Stimulated activated naive CD4-positive, alpha-beta T cell treated with Interleukin-2 at 50 U/mL for 16 hours (primary cell): Measurements from ENCODE around the gene NR6A1.
"Not testable (repeated sequence)": the region's sequence is repeated elsewhere in the genome, so short reads cannot be mapped to it uniquely, and the experiment has no call there.

Experiments
- DNase-seq: peaks from one replicate; lab custom pipeline; 2025; lab: John Stamatoyannopoulos, UW

Gene NR6A1

DNA sequence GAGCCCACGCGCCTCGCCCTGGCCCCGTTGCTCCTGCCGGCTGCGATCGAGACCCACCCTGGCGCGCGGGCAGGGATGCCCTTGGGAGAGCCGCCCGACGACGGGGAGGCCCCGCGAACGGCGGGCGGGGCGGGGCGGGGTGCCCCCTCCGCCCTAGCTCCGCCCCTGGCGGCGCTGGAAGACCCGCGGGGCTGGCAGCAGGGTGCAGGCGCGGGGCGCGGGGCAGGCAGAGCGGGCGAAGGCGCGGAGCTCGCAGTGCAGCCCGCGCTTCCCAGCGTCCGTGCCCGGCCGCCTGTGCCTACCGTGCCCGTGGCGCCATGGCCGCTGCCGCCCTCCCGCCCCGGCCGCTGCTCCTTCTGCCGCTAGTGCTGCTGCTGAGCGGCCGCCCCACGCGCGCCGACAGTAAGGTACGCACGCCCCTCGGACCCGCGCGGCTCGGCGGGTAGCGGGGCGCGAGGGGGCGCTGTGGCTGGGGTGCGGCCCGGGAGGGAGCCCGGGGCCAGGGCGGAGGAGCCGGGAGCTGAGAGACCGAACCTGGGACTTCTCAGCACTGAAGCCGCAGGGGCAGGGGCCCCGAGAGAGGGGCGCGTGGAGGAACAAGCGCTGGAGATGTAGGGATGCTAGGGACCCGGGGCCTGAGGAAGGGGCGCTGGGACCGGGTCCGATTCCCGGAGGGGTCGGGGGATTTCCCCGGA is 6.0 kb upstream of the NR6A1 start, which contains the start of gene OLFML2A:
TSS of gene OLFML2A (plus strand) at position 180 of the 695 bp plus-strand sequence. CDS start at position 318, 138 bp downstream.
- DNase-seq = no peak

DNA sequence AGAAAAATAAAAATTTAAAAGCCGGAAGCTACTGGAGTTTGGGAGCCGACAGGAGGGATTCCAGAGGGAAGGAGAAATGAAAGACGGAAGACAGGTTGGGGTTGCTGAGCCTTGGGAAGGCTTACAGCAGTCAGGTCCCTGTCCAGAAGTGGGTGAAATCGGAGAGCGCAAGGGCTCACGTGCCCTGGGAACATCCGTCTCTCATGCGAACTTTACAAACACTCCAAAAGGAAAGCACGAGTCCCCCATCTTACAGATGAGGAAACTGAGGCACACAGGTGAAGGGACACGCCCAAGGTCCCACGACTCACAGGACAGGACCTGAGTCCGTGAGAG is 5.5 kb upstream of the NR6A1 start:
- DNase-seq = no peak

DNA sequence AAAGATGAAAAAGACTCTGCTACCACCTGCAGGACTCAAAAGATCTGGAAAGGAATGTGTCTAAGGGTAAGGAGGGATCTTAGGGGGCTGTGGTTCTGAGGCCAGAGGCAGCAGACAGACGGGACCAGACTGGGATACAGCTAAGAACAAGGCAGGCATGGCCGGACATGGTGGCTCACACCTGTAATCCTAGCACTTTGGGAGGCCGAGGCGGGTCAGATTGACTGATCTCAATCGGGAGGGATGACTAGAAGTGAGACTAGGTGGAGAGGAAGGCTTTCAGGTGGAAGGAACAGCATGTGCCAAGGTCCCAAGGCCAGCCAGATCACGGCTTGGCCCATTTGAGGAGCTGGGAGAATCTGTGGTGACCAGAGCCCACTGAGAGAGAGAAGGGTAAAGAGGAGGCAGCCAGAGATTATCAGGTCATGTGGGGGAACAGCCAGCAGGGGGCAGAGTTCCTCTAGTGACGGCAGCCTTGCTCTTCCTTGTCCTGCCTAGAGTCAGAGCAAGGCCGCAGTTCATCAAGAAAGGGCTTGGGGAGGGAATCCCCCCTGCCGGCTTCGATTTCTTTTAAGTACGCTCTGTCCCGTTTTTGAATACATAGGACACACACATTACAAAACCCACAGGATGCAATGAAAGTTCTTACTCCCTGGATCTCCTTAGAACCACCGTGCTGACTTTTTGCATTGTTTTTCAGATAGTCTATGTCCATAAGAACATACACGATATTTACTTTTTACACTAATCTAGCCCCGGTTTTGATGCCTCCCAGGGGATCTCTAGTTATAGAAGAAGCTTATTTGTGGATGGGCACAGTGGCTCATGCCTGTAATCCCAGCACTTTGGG is 3.2 kb upstream of the NR6A1 start:
- peak; percentile 78 for DNase-seq

DNA sequence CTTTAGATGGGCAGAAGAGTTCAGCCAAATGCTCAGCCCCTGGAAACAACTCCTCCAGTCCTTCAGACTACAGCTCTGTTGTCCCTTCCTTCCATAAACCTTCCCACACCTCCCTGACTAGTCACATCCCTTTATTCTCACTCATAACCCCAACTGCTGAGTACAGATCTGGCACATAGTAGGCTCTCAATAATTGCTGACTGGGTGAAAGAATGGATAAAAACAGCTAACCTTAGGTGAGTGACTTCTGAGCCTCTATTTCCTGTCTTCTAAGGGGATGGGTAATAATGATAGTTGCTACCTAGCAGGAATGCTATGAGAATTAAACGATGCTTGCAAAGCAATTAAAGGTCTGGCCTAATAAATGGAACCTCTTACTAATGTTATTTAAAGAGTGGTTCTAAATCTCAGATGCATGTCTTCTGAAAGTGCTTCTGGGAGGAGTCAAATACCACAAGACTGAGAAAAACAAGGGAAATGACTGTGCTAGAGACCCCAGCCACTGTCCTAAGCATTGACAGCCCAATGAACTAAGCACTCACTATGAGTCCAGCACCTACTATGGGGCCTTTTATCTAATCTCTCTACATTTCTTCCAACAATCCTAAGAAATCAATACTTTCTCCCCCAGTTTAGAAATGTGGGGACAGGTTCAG is 2.5 kb upstream of the NR6A1 start:
- DNase-seq = no peak

DNA sequence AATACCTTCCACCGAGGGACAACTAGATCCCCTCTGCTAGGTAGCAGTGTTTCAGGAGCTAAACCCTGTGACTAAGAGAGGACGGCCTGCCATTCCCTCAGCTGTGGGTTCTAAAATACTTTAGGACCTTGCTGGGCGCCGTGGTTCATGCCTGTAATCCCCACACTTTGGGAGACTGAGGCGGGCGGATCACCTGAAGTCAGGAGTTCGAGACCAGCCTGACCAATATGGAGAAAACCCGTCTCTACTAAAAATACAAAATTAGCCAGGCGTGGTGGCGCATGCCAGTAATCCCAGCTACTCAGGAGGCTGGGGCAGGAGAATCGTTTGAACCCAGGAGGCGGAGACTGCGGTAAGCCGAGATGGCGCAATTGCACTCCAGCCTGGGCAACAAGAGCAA is 1.8 kb upstream of the NR6A1 start:
- DNase-seq = not testable (repeated sequence)

DNA sequence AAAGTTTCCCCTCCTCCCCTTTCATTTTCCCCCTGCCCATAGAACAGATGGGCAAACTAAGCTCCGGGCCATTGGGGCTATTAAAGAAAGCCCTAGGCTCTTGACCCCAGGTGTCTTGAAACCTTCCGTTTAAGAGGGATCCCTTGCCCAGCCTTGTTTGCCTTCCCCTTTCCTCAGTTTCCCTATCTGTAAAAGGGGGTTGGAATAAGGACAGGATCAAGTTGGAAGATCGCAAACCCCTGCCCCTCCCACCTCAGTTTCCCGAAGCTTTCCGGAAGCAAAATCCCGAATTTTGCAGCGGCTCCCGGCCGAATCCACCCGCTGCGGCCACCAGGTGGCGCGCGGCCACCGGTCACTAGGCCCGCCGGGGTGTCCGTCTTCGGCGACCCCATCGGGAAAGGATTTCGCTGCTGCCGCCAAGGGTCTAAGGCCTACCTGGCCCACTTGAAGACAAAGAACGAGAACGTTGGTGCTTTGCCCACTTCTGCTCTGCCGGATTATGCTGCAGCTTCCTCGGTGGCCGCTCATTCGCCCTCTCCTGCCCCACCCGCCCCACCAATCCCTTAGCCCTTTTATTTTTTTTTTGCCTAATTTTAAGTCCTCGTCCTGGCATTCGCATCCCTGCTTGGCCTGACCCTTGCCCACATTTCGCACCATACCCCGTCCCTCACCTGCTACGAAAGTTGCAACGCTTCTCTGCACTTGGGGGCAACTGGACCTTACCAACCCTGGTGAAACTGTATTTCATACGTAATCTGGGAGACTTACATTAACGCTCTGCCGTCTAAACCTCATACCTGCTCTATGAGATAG is 962 bp upstream of the NR6A1 start:
- no peak for DNase-seq

GRCh38 chr9:124770359-124771020 is 621 bp downstream of the NR6A1 start:
- DNase-seq = no peak

- no peak for DNase-seq
These were observed 1.4 kb downstream of the NR6A1 start for GRCh38 chr9:124769549-124770358.

DNA sequence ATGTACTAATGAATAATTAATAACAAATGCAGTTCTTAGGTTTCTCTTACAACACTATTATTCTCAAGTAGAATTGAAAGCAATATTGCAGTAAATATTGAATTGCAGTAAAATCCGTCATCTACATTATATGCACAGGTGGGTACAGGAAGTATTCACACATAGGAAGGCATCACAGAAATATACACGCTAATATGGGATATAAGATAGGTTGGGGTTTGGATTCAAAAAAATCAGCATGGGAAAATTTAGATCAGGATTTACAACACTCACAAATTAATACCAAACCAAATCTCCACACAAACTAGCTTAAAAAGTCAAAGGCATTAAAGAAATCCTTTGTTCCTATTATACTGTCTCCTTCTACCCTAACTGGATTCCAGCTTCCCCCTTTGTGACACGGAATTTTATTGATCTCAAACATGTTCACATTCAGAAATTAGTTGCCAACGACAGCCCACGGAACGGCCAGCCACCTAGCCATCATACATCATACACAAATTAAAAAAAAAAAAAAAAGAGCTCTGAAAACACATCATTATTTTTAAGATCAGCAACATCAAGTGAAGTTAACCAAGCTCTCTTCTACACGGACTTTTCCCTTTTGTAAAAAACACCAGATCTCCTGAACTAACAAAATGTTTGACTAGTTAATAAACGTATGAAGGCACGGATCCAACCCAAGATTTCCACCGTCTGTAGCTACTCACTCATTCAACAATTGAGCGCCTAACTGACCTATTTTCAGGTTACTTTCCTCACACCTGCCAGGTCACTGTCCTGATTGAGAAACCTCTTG is 2.2 kb downstream of the NR6A1 start:
- DNase-seq = no peak

GRCh38 chr9:124768334-124768733 is 2.8 kb downstream of the NR6A1 start:
- no peak for DNase-seq

DNA sequence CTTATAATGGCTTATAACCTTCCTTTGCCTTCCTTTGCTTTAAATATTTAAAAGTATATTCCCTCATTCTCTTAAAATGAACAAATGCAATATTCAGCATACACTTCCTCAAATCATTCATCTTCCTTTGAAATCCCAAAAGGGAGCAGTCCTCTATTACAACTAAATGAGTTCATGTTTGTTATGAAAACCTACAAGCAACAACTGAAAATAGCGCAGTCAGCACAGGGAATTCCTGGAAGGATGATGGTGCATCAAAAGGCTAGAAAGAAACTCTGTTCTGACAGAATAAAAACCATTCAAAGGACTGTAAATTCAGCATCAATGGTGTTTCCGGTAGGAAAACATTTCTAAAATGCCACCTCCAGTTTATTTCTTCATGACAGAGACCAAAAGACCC is 3.3 kb downstream of the NR6A1 start:
- no peak for DNase-seq

GRCh38 chr9:124766815-124767554 is 4.1 kb downstream of the NR6A1 start:
- DNase-seq = no peak

- no peak for DNase-seq
These were observed 4.8 kb downstream of the NR6A1 start for GRCh38 chr9:124766326-124766725.

DNA sequence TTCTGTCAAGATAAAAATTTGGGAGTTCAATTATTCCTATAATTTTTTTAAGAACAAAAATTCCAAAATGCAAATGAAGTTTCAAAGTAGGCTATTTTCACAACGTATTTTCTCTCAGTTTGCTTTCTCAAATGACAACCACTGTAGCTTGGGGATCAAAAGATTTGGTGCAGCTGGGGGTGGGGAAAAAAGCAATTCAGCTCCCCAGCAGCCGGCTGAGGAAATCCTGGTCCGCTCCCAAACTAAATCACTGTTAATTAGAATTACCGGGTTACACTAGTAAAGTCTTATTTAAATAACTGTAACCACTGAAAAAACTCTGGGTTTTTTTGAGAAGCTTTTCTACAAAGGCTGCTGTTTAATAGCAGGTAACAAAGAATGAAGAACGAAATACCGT is 5.7 kb downstream of the NR6A1 start:
- DNase-seq = no peak

DNA sequence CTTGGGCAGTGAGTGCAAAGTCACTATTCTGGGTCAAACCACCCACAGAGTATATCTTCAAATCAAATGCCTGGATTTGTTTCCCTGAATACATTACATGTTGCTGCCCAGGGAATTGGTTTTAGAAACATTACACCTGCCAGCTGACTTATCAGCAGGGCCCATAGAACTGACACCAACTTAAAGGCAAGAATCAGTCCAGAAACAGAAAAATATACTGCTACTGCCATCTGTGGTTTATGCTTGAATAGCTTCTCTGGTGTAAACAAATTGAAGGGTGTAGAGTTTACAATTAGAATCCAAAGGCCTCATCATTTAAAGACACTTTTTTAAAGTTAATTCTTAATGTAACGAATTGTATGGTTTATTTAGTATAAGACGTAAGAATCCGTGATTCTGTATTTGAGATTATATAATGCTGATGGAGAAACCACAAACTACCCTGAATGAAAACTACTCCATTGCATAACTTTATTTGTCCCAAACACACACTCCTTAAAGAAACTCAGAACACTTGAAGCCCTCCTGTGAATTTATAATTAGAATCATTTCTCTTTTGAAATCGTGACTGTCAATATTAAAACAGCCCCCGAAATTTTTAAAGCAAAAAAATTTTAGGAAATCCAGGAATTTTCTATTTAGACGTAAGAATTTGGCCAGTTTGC is 6.2 kb downstream of the NR6A1 start:
- DNase-seq = no peak

DNA sequence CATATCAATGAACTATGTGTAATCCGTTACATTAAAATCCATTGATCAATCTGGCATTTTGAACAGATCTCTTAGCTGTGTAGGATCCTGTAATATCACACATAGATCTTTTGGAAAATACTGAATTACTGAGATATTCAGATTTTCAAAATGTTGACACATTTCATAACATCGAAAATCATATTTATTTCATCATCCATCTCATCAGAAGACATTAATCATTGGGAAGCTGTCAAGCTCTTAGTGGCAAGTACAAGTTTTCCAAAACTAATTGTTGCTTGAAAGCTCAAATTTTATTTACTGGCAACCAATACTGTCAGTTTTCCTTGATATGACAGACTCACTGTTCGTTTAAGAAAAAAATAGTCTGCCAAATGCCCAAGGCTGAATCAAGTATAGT is 8.5 kb downstream of the NR6A1 start:
- DNase-seq = no peak

- no peak for DNase-seq
These were observed 9.4 kb downstream of the NR6A1 start for GRCh38 chr9:124761710-124762109.

DNA sequence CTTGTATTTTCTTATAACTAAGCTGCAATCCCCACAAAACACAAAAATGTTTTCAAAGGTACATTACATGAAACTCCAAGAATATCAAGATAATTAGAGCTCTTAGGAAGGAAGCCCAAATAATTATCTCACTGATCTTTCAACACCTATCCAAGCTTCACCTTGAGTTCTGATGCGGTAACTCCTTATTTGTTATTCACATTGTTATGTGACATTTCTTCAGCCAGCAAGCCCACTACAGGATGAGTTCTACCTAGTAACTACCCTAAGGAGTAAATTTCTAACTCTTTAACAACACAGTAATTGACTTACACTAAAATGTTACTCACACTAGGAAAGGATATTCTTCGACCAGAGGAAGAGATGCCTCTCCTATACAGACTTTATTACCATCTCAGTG is 9.9 kb downstream of the NR6A1 start:
- DNase-seq = no peak

DNA sequence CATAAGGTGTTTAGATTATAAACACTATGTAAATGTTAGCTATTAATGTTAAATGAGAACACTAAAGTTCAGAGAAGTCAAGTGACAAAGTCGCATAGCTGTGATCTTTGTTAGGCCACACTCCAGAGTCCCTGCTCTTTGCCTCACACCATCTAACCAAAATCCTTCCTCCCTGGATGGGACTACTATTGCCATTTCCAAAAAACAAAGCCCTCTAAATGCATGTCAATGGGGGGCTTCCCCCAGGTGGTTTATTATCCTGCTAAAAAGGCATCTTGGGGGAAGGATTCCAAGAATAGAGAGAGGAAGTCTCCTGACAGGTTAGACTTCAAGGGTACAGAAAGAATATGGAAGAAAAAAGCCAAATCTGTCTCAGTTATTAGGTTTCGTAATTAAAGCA is 10.4 kb downstream of the NR6A1 start:
- DNase-seq = no peak
